Panc1 (cell line): ENCODE measurements around the gene AHDC1.

ENCODE experiments used
- CTCF ChIP-seq: fragments of 450-650 bp; IDR thresholded peaks from 2 replicates; pipeline ENCODE4 v1.5.1; 2017; ENCODE audit warnings: mild to moderate bottlenecking
- POLR2AphosphoS5 ChIP-seq: IDR thresholded peaks from 2 replicates; pipeline ENCODE4 v1.6.1; 2012; ENCODE audit warnings: mild to moderate bottlenecking, low read depth, low read length, moderate library complexity
- REST ChIP-seq, 2 experiments: IDR thresholded peaks; 2 replicates each; pipeline ENCODE4 v1.6.1; 2011 to 2012; ENCODE audit warnings: low read depth in 2 of 2, control low read depth in 1 of 2, low read length in 1 of 2, mild to moderate bottlenecking in 1 of 2, moderate library complexity in 1 of 2; ENCODE audit not compliant: insufficient read depth in 1 of 2
- SIN3A ChIP-seq: IDR thresholded peaks from 2 replicates; pipeline ENCODE4 v1.6.1; 2012; ENCODE audit warnings: low read depth, mild to moderate bottlenecking, low read length, moderate library complexity, borderline replicate concordance; ENCODE audit not compliant: insufficient read depth
- TCF7L2 ChIP-seq: IDR thresholded peaks from 2 replicates; pipeline ENCODE4 v1.6.1; 2011; ENCODE audit warnings: mild to moderate bottlenecking, low read depth, low read length, inconsistent platforms

- TF ChIP-seq SIN3A: no peak
- no peak for TF ChIP-seq CTCF
- no peak for TF ChIP-seq POLR2AphosphoS5
- no peak for TF ChIP-seq REST (IDR thresholded peaks at IDR 0.05; ENCODE audit: insufficient read depth in 1 of 2, low read depth in 2 of 2, low read length in 1 of 2)
- no peak for TF ChIP-seq TCF7L2
Measured at GRCh38 chr1:27527223-27527889, 76.6 kb downstream of the AHDC1 start.
